Suppressor macrophage (primary cell): ENCODE measurements around the gene USP11.

Experiments used
- DNase-seq, 4 experiments: peaks; one replicate each; pipeline ENCODE4 v3.0.0-alpha.2; 2020 to 2022
- total RNA-seq, 17 experiments: gene quantifications; one replicate each; lab custom pipeline; 2026; ENCODE audit warnings: mixed read lengths in 6 of 17, inconsistent platforms in 3 of 17; lab: John Stamatoyannopoulos, UW

USP11 gene
- 16.2 to 32.6 (median 22.2) reads per million in 17 experiments for total RNA-seq

DNA sequence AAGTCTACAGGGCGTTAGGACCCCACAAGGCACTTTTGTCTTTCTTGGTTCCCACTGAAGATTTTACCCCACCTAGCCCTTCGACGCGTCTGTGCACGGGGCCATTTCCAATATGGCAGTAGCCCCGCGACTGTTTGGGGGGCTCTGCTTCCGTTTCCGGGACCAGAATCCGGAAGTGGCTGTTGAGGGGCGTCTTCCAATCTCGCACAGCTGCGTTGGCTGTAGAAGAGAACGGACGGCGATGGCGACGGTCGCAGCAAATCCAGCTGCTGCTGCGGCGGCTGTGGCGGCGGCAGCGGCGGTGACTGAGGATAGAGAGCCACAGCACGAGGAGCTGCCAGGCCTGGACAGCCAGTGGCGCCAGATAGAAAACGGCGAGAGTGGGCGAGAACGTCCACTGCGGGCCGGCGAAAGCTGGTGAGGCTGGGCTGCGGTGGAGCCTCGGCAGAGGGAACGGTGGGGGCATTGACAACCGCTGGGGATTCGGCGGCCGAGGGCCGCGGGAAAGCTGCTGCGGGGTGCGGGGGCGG is at the start of gene USP11:
TSS of gene USP11 (plus strand) at position 207 of the 530 bp plus-strand sequence. CDS start at position 242, 35 bp downstream.
- DNase-seq = peak; percentile 33 to 54 (median 48)

DNA sequence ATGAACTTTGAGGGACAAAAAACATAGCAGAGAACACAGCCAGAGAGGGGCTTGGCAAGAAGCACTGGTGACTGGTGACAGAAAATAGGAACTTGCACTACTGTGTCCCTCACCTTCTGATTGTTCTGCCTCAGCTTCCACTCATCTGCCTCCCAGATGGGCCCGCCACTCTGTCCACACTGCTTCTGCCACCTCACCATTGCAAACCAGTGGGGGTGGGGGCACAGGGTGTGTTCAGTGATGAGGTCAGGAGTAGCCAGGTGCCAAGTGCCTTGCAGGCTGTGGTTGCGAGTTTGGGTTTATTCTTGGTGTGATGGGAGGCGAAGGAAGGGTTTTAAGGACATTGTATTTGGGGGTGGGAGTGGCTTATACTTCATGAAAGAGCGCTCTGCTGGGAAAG is 48.3 kb upstream of the USP11 start:
- no peak for DNase-seq

DNA sequence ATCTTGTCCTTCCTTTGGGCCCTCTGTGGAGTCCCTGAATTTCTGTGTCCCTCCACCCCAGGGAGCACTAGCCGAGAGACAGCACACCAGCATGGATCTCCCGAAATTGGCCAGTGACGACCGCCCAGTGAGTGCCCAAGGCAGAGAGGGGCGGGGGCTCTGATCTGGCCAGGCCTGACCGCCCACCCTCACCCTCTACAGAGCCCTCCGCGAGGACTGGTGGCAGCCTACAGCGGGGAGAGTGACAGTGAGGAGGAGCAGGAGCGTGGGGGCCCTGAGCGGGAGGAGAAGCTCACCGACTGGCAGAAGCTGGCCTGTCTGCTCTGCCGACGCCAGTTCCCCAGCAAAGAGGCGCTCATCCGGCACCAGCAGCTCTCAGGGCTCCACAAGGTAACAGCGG is 47.6 kb upstream of the USP11 start:
- no peak for DNase-seq

DNA sequence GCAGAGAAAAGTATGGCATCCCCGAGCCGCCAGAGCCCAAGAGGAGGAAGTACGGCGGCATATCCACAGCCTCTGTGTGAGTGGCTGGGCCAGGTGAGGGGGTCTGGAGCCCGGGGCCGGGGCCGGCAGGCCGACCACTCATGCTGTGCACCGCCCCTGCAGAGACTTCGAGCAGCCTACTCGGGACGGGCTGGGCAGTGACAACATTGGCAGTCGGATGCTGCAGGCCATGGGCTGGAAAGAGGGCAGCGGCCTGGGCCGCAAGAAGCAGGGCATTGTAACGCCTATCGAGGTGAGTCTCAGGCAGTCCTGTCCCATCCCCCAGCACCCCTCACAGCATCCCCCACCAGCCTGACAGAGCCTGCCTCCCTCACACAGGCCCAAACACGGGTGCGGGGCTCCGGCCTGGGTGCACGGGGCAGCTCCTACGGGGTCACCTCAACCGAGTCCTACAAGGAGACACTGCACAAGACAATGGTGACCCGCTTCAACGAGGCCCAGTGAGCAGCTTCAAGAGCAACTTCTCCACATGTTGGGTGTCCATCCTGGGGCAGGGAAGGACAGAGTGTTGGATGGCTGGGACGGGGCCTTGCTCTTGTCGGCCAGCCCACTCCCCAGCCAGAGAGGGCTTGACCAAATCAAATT is 46.6 kb upstream of the USP11 start:
- no peak for DNase-seq

DNA sequence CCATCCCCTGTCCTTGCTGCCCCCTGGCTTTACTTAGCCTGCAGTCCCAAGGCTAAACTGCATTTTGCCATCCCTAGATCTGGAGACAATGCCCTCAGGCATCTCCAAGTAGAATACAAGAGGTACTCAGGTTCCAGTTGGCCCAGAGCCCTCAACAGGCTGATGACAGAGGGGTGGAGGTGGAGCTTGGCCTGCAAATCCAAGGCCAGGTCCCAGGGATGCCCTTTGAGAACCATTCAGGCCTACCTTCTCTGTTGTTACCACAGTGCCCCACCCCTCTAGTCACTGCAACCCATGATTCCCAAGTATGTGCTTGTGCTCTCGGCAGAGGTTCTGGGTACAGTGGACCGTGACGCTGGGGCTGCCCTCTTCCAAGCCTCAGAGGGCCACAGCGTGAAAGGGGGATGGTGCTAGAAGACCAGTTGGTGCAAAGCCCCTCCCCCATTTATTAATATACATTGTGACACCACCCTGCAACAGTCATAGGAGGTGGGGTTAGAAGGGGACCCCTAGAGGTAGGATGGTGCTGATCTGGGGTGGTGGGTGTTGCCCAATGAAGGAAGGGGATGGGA is 45.6 kb upstream of the USP11 start:
- no peak for DNase-seq

DNA sequence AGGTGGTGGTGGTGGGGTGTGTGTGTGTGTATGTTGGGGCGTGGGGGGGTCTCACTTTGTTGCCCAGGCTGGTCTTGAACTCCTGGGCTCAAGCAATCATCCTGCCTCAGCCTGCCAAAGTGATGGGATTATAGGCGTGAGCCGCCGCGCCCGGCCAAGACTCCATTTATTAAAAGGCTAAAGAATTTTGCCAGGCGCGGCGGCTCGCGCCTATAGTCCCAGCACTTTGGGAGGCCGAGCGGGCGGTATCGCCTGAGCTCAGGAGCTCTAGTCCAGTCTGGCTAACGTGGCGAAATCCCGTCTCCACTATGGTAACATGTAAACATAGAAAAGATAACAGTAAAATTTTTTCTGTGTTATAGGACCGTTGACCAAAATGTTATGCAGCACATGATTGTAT is 42.9 kb upstream of the USP11 start:
- DNase-seq = no peak

DNA sequence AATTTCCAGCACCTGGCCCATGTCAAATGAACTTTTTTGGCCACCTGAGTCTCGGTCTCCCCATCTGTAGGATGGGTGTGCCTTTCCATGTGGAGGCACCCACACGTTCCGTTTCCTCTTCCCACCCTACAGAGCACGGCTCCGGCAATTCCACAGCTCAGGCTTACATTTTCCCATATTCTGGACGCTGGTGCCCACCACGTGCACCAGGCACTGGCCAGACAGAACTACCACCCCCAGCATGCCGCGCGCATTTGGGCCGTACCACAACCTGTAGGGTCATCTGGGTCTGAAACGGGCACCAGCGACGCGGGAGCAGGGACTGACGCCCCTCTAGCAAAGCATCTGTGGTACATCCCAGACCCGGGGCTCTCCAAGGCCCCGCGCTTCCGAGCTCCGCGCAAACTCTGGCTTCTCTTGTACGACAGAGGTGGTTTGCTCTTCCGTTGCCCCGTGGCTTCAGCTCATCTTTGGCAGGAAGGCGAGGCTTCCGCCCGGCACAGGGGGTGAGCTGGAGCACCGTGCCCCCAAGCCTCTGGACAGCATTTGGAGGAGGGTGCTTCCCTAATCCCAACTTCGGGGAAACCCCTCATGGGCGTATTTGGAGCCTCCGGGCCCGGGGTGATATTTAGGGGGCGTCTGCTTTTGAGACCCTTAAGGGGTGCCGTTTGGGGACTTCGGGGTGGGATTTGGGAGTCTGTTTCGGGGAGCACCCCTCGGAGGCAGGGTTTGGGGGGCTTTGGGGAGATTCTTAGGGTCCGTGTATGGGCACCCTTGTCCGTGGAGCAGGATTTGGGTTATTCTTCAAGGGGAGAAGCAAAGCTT is 42.2 kb upstream of the USP11 start:
- peak; percentile 83 to 90 (median 87) for DNase-seq

DNA sequence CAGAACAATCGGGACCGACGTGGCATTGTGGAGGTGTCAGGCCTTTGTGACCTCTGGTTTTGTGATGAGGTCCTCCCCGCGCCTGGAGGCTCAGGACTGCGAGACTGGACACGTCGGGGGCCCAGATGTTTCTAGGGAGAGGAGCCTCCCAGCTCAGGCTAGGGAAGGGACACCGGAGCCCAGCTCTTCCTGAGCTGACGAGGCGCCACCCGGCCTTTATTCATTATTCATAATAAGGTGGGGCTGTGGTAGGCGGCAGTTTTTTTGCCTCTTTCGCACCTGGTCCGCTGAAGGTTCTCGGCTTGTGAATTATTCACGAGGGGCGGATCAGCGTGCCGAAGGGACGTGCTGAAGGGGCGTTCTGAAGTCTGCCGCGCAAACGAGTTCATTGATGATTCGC is 41.5 kb upstream of the USP11 start:
- DNase-seq = peak in 3 of 4 experiments; percentile 3 to 32 (median 16)

DNA sequence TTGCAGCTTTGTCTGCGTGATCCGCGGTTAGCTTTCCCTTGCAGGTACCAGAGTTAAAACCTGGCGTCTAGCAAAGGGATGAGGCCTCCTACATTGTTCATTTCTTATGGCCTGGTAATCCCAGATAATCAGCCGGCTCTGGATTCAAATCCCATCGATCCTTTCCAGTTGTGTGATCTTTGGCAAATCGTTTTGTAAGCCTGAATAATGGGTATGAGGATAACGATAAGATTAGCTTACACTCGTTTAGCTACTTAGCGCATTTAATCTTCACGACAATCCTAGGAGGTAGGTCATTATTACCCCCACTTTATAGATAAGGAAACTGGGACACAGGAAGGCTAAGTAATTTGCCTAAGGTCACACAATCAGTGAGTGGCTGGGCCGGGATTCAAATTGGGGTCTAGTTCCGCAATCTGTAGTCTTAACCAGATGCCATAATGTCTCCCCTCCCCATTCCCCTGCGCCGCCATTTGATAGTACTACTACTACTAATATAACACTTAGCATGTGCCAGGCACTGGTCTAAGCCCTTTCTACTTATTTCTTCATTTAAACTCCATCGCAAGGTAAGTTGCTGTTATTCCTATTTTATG is 40.9 kb upstream of the USP11 start:
- no peak for DNase-seq

DNA sequence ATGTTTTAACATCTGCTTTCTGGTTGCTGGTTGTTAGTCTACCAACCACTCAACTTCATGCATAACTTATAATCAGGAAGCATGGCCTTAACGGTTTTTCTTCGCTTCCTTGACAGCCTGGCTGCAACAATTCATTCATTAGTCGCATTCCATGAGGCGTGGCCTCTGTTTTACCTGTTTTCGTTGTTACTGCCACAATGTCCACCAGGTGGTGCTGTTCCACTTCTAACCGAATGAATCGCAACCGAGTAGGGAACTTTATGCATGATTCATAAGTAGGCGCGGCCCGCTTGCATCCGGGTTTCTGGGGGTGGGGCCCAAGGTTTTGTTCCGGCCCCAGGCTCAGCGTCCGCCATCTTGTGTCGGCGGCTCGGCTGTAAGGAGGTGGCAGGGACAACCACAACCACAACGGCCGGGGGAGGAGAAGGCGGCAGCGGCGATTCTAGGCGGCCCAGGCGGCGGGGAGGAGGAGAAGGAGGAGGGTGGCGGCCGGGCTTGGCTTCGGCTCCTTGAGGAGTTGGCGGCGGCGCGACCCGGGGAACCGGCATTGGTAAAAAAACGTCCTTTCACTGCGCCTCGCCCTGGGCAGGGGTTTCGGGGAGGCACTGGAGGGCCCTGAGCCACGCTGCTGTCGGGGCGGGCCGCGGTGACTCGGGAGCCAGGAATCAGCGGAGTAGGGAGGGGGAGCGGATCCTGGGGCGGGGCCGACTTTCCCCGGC is 39.2 kb upstream of the USP11 start, which contains the start of gene UBA1:
TSS of gene UBA1 (plus strand) at position 355 of the 719 bp plus-strand sequence. CDS start 4,974 bp downstream, outside the sequence.
- peak; percentile 94 to 95 (median 95) for DNase-seq

DNA sequence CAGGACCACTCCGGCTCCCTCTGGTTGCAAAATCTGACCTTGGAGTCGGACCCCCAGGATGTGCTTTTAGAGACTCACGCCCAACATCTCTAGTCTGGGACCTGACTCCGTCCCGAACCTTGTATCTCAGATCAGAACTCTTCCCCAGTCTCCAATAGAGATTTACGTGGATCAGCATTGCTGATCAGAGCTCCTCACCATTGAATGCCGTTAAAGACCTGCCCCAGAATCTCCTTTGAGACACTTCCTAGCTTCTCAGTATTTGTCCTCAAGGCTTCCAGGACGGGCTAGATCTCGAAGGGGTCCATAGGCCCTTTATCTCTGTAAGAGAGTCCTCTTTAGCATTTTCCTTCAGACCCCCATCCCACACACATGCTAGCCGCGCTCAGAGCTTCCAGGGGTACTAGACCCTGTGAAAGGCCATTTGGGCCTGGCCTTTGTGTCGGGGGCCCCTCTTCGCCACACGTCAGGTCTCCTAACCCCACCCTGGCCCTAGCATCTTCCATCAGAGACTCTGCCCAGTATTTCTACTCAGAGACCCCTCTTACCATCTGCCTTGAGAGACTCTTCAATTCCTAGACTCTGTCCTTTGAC is 38.5 kb upstream of the USP11 start:
- DNase-seq = no peak

DNA sequence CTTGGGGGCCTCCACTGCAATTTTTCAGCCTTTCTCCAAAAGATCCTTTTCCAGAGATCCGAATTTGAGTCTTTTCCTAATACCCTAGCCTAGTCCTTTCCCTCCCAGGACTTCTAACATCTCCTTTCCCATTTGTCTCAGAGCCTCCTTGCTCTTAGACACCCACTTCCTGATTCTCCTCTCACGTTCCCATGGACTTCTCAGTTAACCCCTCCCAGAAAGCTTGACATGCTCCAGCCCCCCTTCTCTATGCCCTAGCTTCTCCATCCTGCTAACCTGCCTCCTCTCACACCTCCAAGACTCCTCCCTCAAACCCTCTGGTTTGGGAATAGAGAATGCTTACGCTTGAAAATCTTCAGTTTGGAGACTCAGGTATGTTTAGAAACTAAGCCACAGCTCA is 36.7 kb upstream of the USP11 start:
- DNase-seq = peak in 1 of 4 experiments; percentile 3

DNA sequence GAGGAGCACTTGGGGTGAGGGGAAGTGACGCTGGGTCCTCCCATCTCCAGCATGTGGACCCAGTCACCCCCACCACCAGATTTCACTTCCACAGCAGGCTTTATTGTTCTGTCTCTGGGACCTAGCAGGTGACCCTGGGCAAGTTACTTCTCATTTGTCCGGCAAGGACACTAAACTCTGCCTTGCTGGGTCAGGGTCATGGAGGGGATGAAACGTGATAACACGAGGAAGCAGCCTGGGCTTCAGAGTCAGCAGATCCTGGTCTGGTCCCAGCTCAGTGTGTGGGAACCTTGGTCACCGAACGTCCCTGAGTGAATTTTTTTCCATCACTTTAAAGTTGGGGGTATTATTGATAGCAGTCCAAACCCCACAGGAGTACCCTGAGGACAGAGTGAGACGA is 35.3 kb upstream of the USP11 start:
- no peak for DNase-seq

DNA sequence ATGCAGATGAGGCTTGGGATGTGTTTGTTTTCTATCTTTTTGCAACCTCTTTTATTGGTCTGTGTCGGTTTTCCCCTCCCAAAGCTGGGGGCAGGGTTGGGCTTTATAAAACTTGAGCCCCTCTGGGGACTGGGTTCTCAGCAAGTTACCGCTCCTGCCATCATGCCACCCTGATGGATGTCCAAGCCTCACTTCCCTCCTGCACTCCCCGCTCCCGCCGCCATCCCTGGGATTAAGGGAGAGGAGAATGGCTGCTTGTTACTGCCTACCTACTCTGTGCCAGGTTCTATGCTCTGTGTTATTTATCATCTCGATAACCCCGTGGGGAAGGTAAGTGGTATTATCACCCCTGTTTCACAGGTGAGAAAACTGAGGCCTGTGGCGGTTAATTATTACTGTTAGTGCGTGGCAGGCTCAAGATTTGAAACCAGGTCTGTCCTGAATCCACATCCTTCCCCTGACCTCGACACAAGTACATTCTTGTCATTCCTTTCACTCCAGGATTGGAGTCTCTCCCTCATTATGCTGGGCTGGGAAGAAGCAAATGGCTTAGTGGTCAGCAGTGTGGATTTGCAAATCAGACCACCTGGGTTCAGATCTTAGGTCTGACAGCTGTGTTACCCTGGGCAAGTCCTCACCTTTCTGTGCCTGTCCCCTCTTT is 34.7 kb upstream of the USP11 start:
- no peak for DNase-seq

DNA sequence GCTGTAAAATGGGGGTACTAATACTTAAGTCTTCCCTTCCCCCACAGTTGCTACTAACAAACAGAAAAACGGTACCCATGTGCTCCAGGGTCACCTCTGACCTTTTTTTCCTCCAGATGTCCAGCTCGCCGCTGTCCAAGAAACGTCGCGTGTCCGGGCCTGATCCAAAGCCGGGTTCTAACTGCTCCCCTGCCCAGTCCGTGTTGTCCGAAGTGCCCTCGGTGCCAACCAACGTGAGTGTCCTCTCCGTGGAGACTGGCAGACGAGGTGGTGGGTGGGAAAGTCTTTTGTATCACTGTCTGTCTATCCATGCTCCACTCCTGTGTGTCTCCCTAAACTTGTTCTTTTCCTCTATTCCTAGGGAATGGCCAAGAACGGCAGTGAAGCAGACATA is 34.1 kb upstream of the USP11 start:
- DNase-seq = no peak

DNA sequence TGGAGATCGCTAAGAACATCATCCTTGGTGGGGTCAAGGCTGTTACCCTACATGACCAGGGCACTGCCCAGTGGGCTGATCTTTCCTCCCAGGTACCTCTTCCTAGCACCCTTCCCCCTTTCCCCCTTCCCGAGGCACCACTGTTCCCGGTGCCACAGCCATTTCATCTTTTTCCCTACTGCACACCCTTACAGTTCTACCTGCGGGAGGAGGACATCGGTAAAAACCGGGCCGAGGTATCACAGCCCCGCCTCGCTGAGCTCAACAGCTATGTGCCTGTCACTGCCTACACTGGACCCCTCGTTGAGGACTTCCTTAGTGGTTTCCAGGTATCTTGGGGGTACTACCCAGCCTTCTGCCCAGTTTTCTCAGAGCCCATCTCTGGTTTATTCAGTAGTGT is 33.5 kb upstream of the USP11 start:
- DNase-seq = no peak

DNA sequence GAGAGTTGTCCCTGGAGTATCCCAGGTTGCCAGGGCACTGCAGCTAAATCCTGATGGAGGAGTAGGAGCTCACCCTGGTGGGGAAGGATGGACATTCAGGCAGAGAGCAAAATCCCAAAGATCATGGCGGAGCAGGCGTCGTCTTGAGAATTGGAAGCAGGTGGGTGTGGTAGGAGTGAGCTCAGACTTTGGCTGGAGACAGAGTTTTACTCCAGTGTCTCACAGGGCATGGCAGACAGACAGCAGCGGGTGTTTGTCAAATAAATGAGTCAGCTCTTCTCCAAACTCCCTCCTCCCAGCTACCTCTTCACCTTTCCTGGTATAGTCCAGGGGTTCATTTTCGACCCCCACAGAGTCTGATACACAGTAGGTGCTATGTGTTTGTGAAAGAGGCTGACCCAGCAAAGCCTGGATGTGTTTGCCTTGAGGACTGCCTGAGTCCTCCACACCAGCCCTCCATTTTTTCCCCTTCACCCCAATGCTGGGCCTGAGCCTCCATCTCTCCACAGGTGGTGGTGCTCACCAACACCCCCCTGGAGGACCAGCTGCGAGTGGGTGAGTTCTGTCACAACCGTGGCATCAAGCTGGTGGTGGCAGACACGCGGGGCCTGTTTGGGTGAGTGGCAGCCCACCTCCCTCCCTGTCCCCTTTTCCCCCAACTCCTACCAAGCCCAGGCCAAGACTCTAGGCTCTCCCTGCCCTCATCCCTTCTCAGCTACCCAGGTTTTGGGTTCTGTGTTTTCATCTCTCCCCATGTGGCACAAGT is 32.2 kb upstream of the USP11 start:
- DNase-seq = no peak

DNA sequence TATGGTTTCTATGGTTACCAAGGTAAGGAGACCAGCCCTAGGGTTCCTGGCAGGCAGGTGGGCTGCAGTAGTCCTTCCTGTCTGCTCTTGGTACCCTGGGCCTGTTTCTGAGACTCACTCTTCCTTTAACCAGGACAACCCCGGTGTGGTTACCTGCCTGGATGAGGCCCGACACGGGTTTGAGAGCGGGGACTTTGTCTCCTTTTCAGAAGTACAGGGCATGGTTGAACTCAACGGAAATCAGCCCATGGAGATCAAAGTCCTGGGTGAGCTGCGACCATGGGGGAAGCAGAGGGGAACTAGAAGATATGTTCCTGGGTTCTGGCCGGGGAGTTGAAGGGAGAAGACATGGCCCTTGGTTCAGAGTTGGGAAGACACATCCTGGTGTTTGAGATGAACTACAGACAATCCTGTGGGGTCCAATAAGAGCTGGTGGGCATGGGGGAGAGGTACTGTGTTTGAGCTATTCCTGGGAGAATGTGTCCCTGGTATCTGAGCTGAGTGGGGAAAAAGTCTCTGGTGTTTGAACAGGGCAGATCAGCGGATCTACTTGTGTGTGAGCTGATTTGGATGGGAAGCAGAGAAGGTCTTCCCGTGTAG is 31.4 kb upstream of the USP11 start:
- no peak for DNase-seq

DNA sequence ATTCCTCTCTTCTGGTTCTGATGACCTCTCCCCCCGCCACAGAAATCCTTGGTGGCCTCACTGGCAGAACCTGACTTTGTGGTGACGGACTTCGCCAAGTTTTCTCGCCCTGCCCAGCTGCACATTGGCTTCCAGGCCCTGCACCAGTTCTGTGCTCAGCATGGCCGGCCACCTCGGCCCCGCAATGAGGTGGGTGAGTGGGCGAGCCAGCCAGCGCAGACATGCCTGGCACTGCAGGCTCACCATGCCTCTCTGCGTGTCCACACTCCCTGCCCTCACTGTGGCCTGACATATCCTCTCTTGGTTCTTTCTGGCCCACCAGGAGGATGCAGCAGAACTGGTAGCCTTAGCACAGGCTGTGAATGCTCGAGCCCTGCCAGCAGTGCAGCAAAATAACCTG is 30.5 kb upstream of the USP11 start:
- DNase-seq = no peak

DNA sequence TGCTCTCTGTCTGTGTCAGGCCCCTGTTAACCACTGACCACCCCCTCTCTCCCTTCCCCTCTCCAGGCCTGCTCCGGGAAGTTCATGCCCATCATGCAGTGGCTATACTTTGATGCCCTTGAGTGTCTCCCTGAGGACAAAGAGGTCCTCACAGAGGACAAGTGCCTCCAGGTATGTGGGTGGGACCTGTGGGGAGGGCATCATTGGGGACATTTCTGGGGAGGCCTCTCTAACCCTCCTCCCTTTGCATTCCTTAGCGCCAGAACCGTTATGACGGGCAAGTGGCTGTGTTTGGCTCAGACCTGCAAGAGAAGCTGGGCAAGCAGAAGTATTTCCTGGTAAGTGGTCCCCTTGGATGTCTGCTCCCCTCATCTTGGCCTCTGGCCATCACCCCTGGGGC is 29.9 kb upstream of the USP11 start:
- no peak for DNase-seq
